Upper lobe of left lung (tissue), 4 donors: ENCODE measurements around the gene CARMIL1.

ENCODE experiments used
- POLR2A ChIP-seq, 4 donors: fragments of 450-650 bp; IDR thresholded peaks; one replicate each; pipeline ENCODE4 v1.5.1; 2016 to 2017; ENCODE audit warnings: antibody characterized with exemption in 4 of 4, mild to moderate bottlenecking in 2 of 4
- TF ChIP-seq, protein P1 (sequence below), 6 experiments: fragments of 450-650 bp in 4 of 6; fragments of 200-600 bp in 2 of 6; sonication (generic) in 2 of 6; IDR thresholded peaks; one replicate each; pipeline ENCODE4 v1.5.1; 2016 to 2019; ENCODE audit warnings: antibody characterized with exemption in 6 of 6

DNA sequence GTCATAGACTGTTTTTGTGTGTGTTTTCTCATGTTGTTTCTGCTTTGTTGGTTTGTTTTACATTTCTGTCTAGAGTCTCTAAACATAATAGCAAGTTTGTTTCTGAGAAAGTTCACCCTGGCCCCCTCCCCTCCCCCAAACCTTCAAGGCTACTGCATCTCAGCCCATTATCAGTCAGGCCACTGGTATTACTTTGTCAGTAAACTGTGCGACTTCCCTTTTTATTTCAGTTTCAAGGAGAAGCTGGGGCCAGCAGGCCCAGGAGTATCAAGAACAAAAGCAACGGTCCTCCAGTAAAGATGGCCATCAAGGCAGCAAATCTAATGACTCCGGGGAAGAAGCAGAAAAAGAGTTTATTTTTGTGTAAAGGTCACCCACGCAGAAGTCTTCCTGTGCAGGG, 340.0 kb downstream of the CARMIL1 start:
- TF ChIP-seq, protein P1, sequence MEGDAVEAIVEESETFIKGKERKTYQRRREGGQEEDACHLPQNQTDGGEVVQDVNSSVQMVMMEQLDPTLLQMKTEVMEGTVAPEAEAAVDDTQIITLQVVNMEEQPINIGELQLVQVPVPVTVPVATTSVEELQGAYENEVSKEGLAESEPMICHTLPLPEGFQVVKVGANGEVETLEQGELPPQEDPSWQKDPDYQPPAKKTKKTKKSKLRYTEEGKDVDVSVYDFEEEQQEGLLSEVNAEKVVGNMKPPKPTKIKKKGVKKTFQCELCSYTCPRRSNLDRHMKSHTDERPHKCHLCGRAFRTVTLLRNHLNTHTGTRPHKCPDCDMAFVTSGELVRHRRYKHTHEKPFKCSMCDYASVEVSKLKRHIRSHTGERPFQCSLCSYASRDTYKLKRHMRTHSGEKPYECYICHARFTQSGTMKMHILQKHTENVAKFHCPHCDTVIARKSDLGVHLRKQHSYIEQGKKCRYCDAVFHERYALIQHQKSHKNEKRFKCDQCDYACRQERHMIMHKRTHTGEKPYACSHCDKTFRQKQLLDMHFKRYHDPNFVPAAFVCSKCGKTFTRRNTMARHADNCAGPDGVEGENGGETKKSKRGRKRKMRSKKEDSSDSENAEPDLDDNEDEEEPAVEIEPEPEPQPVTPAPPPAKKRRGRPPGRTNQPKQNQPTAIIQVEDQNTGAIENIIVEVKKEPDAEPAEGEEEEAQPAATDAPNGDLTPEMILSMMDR (IDR thresholded peaks at IDR 0.05) = no peak
- TF ChIP-seq POLR2A (IDR thresholded peaks at IDR 0.05) = no peak
